A673 (cell line): ENCODE results near the gene PSMG1. TPM values are rescaled to one million over a fixed set of nuclear protein-coding genes. Genes with fewer than 3 reads are reported as not detected.

Experiments used
- BruUV-seq: library from RNA; stranded (reverse); fragments of 400-500 nt; replicated peaks from 2 replicates; lab custom pipeline; 2021; lab: Mats Ljungman, UMichigan
- CTCF ChIA-PET: fragments of 300-600 bp; sonication (Branson Sonifier 250); formaldehyde crosslinking; loops from one replicate; lab custom pipeline; 2022; ENCODE audit warnings: antibody characterized with exemption; lab: Charles Lee
- POLR2A ChIA-PET: fragments of 300-600 bp; sonication (Branson Sonifier 250); formaldehyde crosslinking; loops from one replicate; lab custom pipeline; 2022; ENCODE audit warnings: antibody characterized with exemption; ENCODE audit not compliant: low non-redundant PET; lab: Charles Lee
- DNase-seq: peaks from one replicate; pipeline ENCODE4 v3.0.0-alpha.2; 2015; ENCODE audit warnings: low spot score
- H3K27ac ChIP-seq: fragments of 200-600 bp; sonication (generic); 2 replicates; pipeline ENCODE4 v1.5.1; 2016; ENCODE audit warnings: mixed run types, low read depth, mild to moderate bottlenecking, mixed read lengths, antibody characterized with exemption, low read length; ENCODE audit not compliant: poor library complexity, severe bottlenecking
- H3K27me3 ChIP-seq: fragments of 200-600 bp; sonication (generic); replicated peaks from 2 replicates; pipeline ENCODE4 v1.6.1; 2017; ENCODE audit warnings: mixed run types, low read depth, mild to moderate bottlenecking, mixed read lengths, antibody characterized with exemption, low read length; ENCODE audit not compliant: insufficient read depth, poor library complexity
- H3K36me3 ChIP-seq: fragments of 200-600 bp; sonication (generic); 2 replicates; pipeline ENCODE4 v1.6.1; 2016; ENCODE audit warnings: mixed run types, mild to moderate bottlenecking, mixed read lengths, antibody characterized with exemption, low read length; ENCODE audit not compliant: insufficient read depth, poor library complexity, severe bottlenecking
- H3K4me1 ChIP-seq: fragments of 200-600 bp; sonication (generic); 2 replicates; pipeline ENCODE4 v1.6.1; 2017; ENCODE audit warnings: mixed run types, mild to moderate bottlenecking, mixed read lengths, antibody characterized with exemption, low read length; ENCODE audit not compliant: insufficient read depth, poor library complexity, severe bottlenecking
- H3K4me3 ChIP-seq: fragments of 200-600 bp; sonication (generic); 2 replicates; pipeline ENCODE4 v1.5.1; 2016; ENCODE audit warnings: low read depth, mixed run types, mild to moderate bottlenecking, mixed read lengths, low read length; ENCODE audit not compliant: poor library complexity, severe bottlenecking
- H3K9me3 ChIP-seq: fragments of 200-600 bp; sonication (generic); 2 replicates; pipeline ENCODE4 v1.6.1; 2016; ENCODE audit warnings: mixed run types, low read depth, mild to moderate bottlenecking, mixed read lengths, antibody characterized with exemption, low read length; ENCODE audit not compliant: poor library complexity, severe bottlenecking
- EZH2 ChIP-seq: fragments of 200-600 bp; sonication (generic); IDR thresholded peaks from 2 replicates; pipeline ENCODE4 v1.6.1; 2017; ENCODE audit warnings: borderline replicate concordance, low read depth, mild to moderate bottlenecking, mixed read lengths, antibody characterized with exemption, low read length; ENCODE audit not compliant: poor library complexity, severe bottlenecking
- intact Hi-C: fragments of 100-400 bp; cut with micrococcal nuclease; formaldehyde crosslinking; loops from one replicate; pipeline ENCODE4 v1.10.0; 2022; ENCODE audit not compliant: unreplicated experiment
- total RNA-seq: library from RNA; stranded (reverse); gene quantifications from 2 replicates; pipeline ENCODE4 v1.2.3, GENCODE V29; 2021
- TF ChIP-seq, protein P1 (sequence below): fragments of 300-800, 200-600 bp; sonication (generic); conservative IDR thresholded peaks from 2 replicates; pipeline ENCODE4 v1.5.1; 2017; ENCODE audit warnings: low read depth, mild to moderate bottlenecking, antibody characterized with exemption, low read length, moderate library complexity, mixed read lengths

PSMG1 gene
- total RNA-seq, 1 experiment from 2014 or later: 101 TPM

DNA sequence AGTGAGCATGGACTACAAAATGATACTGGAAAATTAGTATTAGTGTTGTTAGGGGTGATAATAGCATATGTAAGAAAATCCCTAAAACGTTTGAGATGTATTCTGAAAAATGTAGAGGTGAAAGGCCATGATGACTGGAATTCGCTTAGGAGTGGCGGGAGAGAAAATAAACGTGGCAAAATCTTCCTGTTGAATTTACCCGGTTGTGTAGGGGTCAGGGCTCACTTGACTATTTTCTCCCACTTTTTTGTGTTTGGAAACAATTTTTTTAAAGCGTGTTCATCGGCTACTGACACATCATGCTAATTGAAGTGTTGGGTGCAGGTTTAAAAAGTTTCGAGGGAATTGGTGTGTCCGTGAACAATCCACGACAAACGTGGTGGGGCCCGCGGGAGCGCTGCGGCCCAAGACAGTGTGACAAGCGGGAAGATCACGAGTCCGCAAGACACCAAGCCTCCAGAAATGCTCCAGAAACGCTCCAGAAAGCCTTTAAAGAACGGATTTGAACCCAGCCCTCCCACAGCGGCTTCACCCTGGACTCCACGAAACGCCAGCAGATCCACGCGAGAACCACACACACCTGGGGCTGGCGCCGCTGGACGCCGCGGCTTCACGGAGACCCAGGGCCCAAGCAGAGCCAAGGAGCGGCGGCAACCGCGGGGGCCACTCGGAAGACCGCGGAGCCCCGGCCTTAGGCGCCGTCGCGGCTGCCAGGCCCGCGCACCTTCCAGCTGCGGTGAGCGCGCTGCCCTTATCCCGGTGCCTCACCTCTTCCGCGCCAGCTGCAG, 573 bp downstream of the PSMG1 start:
- Histone ChIP-seq H3K27ac (peak overlapping the region; percentile 95), H3K27me3 (no peaks in the 10 kb centered on the region), H3K9me3 (no peaks in the 10 kb centered on the region), H3K4me1 (peaks cover 12% of the 10 kb centered on the region), H3K36me3 (peaks cover 7% of the 10 kb centered on the region), H3K4me3 (peak overlapping the region; percentile 86)
- ChIA-PET POLR2A (no interaction called here), CTCF (interaction anchor here (0.6 kb wide), 1 partner anchor 205 kb away, joined by 8 read pairs; no protein-coding TSS in a partner anchor)
- TSS peak; percentile 52 for BruUV-seq
- intact Hi-C loops: loop anchor here (5.0 kb wide), 2 partner anchors 205 to 260 kb away; no protein-coding TSS in a partner anchor
- DNase-seq: peak; percentile 25
- TF ChIP-seq, protein P1, sequence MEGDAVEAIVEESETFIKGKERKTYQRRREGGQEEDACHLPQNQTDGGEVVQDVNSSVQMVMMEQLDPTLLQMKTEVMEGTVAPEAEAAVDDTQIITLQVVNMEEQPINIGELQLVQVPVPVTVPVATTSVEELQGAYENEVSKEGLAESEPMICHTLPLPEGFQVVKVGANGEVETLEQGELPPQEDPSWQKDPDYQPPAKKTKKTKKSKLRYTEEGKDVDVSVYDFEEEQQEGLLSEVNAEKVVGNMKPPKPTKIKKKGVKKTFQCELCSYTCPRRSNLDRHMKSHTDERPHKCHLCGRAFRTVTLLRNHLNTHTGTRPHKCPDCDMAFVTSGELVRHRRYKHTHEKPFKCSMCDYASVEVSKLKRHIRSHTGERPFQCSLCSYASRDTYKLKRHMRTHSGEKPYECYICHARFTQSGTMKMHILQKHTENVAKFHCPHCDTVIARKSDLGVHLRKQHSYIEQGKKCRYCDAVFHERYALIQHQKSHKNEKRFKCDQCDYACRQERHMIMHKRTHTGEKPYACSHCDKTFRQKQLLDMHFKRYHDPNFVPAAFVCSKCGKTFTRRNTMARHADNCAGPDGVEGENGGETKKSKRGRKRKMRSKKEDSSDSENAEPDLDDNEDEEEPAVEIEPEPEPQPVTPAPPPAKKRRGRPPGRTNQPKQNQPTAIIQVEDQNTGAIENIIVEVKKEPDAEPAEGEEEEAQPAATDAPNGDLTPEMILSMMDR: no peak
- TF ChIP-seq EZH2: no peak

DNA sequence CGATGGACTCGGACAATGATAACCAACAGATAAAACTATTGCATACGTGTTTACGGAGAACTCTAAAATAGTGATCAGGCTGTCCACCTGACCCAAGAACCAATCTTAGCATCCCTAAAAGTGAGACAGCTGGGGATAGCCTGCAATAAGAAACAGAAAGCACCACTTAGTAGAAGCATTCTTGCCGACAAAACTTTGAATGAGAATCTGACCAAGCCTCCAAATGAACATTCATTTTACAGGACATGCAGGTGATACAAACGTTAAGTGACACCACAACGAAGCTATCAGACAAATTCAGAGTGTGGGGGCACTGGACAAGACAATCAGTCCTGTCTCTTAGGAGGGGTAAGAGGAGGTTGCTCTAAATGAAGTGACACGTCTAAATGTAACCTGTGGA, 1.2 kb downstream of the PSMG1 start:
- intact Hi-C loops: loop anchor here (5.0 kb wide), 2 partner anchors 205 to 260 kb away; no protein-coding TSS in a partner anchor
- TF ChIP-seq, protein P1: no peak
- no peak for TF ChIP-seq EZH2
- no peaks in the 10 kb centered on the region for H3K9me3 ChIP-seq
- H3K36me3 ChIP-seq: peaks cover 14% of the 10 kb centered on the region
- H3K27ac ChIP-seq: no peak overlapping the region
- BruUV-seq: no TSS peak
- peak overlapping the region; percentile 86 for H3K4me3 ChIP-seq
- CTCF ChIA-PET: no interaction called here
- DNase-seq: no peak
- POLR2A ChIA-PET: no interaction called here
- H3K27me3 ChIP-seq: no peaks in the 10 kb centered on the region
- peaks cover 12% of the 10 kb centered on the region for H3K4me1 ChIP-seq

DNA sequence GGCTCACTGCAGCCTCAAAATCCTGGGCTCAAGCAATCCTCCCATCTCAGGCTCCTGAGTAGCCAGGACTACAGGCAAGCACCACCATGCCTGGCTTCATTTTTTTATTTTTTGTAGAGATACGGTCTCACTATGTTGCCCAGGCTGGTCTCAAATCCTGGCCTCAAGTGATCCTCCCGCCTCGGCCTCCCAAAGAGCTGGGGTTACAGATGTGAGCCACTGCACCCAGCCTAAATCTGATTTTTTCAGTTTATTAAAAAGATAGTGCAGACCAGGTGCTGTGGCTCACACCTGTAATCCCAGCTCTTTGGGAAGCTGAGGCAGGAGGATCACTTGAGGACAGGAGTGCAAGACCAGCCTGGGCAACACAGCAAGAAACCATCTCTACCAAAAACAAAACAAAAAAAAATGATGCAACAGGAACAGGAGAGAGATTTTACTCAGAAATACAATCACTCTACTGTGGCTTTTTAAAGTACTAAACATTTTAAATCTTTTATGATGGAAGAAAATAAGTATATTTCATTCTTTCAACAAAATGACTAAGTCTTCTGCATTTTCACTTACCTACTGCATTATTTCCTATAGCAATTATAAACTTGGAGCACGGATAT, 1.9 kb downstream of the PSMG1 start:
- Histone ChIP-seq H3K27me3 (no peaks in the 10 kb centered on the region), H3K4me3 (peak overlapping the region; percentile 86), H3K4me1 (peaks cover 12% of the 10 kb centered on the region), H3K27ac (no peak overlapping the region), H3K9me3 (no peaks in the 10 kb centered on the region), H3K36me3 (peaks cover 17% of the 10 kb centered on the region)
- TF ChIP-seq, protein P1: no peak
- no peak for TF ChIP-seq EZH2
- DNase-seq: no peak
- intact Hi-C loops: loop anchor here (5.0 kb wide), 2 partner anchors 206 to 261 kb away; no protein-coding TSS in a partner anchor
- no TSS peak for BruUV-seq
- POLR2A ChIA-PET: no interaction called here
- CTCF ChIA-PET: no interaction called here
